H9 (cell line): Measurements from ENCODE around the gene ZNF200. TPM values are rescaled to one million over a fixed set of nuclear protein-coding genes. Genes with fewer than 3 reads are reported as not detected.
"Not testable (repeated sequence)": the region's sequence is repeated elsewhere in the genome, so short reads cannot be mapped to it uniquely, and the experiment has no call there.

Source experiments
- DNase-seq: peaks from one replicate; pipeline ENCODE4 v3.0.0-alpha.2; 2017
- H2AFZ ChIP-seq: one replicate; pipeline ENCODE4 v1.6.1; 2013; ENCODE audit warnings: mild to moderate bottlenecking, low read length, control low read depth, moderate library complexity
- H2AK5ac ChIP-seq: 2 replicates; pipeline ENCODE4 v1.6.1; 2013; ENCODE audit warnings: low read length, control low read depth, mixed read lengths; ENCODE audit not compliant: insufficient read length
- H2BK120ac ChIP-seq: one replicate; pipeline ENCODE4 v1.6.1; 2013; ENCODE audit warnings: low read depth, mild to moderate bottlenecking, low read length, control low read depth, inconsistent platforms; ENCODE audit not compliant: poor library complexity, severe bottlenecking
- H2BK12ac ChIP-seq: 2 replicates; pipeline ENCODE4 v1.6.1; 2013; ENCODE audit warnings: low read length, control low read depth, mixed read lengths, low read depth; ENCODE audit not compliant: insufficient read length
- H2BK15ac ChIP-seq: 2 replicates; pipeline ENCODE4 v1.6.1; 2013; ENCODE audit warnings: low read depth, low read length, control low read depth
- H2BK20ac ChIP-seq: one replicate; pipeline ENCODE4 v1.6.1; 2013; ENCODE audit warnings: low read depth, mild to moderate bottlenecking, low read length, control low read depth, inconsistent platforms; ENCODE audit not compliant: poor library complexity, severe bottlenecking
- H2BK5ac ChIP-seq: 2 replicates; pipeline ENCODE4 v1.6.1; 2013; ENCODE audit warnings: low read length, control low read depth, mixed read lengths; ENCODE audit not compliant: insufficient read length
- H3K14ac ChIP-seq: 2 replicates; pipeline ENCODE4 v1.6.1; 2013; ENCODE audit warnings: low read length, control low read depth; ENCODE audit not compliant: insufficient read depth
- H3K18ac ChIP-seq: 2 replicates; pipeline ENCODE4 v1.6.1; 2013; ENCODE audit warnings: low read depth, mild to moderate bottlenecking, mixed read lengths, low read length, control low read depth; ENCODE audit not compliant: insufficient read length
- H3K23ac ChIP-seq: 2 replicates; pipeline ENCODE4 v1.6.1; 2013; ENCODE audit warnings: low read length, control low read depth, mixed read lengths, low read depth; ENCODE audit not compliant: insufficient read length
- H3K23me2 ChIP-seq: 2 replicates; pipeline ENCODE4 v1.6.1; 2013; ENCODE audit warnings: low read depth, mild to moderate bottlenecking, mixed read lengths, low read length, control low read depth; ENCODE audit not compliant: insufficient read length, poor library complexity, severe bottlenecking
- H3K27ac ChIP-seq: 2 replicates; pipeline ENCODE4 v1.5.1; 2013; ENCODE audit warnings: low read length, control low read depth, mixed read lengths, low read depth; ENCODE audit not compliant: insufficient read length
- H3K27me3 ChIP-seq: 2 replicates; pipeline ENCODE4 v1.6.1; 2013; ENCODE audit warnings: low read length, control low read depth, inconsistent platforms; ENCODE audit not compliant: insufficient read depth
- H3K4ac ChIP-seq: 2 replicates; pipeline ENCODE4 v1.6.1; 2013; ENCODE audit warnings: low read depth, mild to moderate bottlenecking, control low read depth, inconsistent platforms, low read length, moderate library complexity
- H3K4me1 ChIP-seq: 2 replicates; pipeline ENCODE4 v1.6.1; 2013; ENCODE audit warnings: low read length, control low read depth, inconsistent platforms; ENCODE audit not compliant: insufficient read depth
- H3K4me2 ChIP-seq: 2 replicates; pipeline ENCODE4 v1.6.1; 2013; ENCODE audit warnings: low read length, control low read depth, mixed read lengths; ENCODE audit not compliant: insufficient read length, insufficient read depth
- H3K56ac ChIP-seq: 2 replicates; pipeline ENCODE4 v1.6.1; 2013; ENCODE audit warnings: low read depth, mild to moderate bottlenecking, mixed read lengths, low read length, control low read depth; ENCODE audit not compliant: insufficient read length
- H3K79me1 ChIP-seq: 2 replicates; pipeline ENCODE4 v1.6.1; 2013; ENCODE audit warnings: low read depth, mild to moderate bottlenecking, moderate library complexity, low read length, control low read depth, inconsistent platforms; ENCODE audit not compliant: insufficient read depth, poor library complexity, severe bottlenecking
- H3K79me2 ChIP-seq: 2 replicates; pipeline ENCODE4 v1.6.1; 2013; ENCODE audit warnings: low read length, control low read depth, inconsistent platforms; ENCODE audit not compliant: insufficient read depth
- H3K9ac ChIP-seq: 2 replicates; pipeline ENCODE4 v1.6.1; 2013; ENCODE audit warnings: low read length, control low read depth, mixed read lengths; ENCODE audit not compliant: insufficient read length; ENCODE audit errors: extremely low read depth
- H3K9me3 ChIP-seq: one replicate; pipeline ENCODE4 v1.6.1; 2013; ENCODE audit warnings: low read depth, low read length, inconsistent platforms; ENCODE audit not compliant: control insufficient read depth
- H3T11ph ChIP-seq: one replicate; pipeline ENCODE4 v1.6.1; 2013; ENCODE audit warnings: mild to moderate bottlenecking, low read length, control low read depth, inconsistent platforms
- H4K20me1 ChIP-seq: one replicate; pipeline ENCODE4 v1.6.1; 2013; ENCODE audit not compliant: control insufficient read depth, insufficient read length, insufficient read depth
- H4K5ac ChIP-seq: 2 replicates; pipeline ENCODE4 v1.6.1; 2013; ENCODE audit warnings: low read depth, mild to moderate bottlenecking, mixed read lengths, low read length, control low read depth; ENCODE audit not compliant: insufficient read length
- H4K8ac ChIP-seq: replicated peaks from 2 replicates; pipeline ENCODE4 v1.6.1; 2013; ENCODE audit warnings: low read length, control low read depth, mixed read lengths, low read depth; ENCODE audit not compliant: insufficient read length
- H4K91ac ChIP-seq: 2 replicates; pipeline ENCODE4 v1.6.1; 2013; ENCODE audit warnings: low read depth, mild to moderate bottlenecking, moderate library complexity, mixed read lengths, low read length, control low read depth; ENCODE audit not compliant: insufficient read length
- H3K27ac Mint-ChIP-seq, 3 experiments: 2 replicates in 2 of 3; 3 replicates in 1 of 3; pipeline ENCODE4 v1.8.0; 2020 to 2021; ENCODE audit warnings: mixed read lengths in 3 of 3, mild to moderate bottlenecking in 1 of 3, moderate library complexity in 1 of 3
- H3K27me3 Mint-ChIP-seq: 2 replicates; pipeline ENCODE4 v1.8.0; 2021; ENCODE audit warnings: low read depth, mild to moderate bottlenecking, moderate library complexity, mixed read lengths
- H3K36me3 Mint-ChIP-seq, 3 experiments: 2 replicates in 2 of 3; 3 replicates in 1 of 3; pipeline ENCODE4 v1.8.0; 2020 to 2021; ENCODE audit warnings: low read depth in 3 of 3, mixed read lengths in 3 of 3; ENCODE audit not compliant: insufficient read depth in 1 of 3
- H3K4me1 Mint-ChIP-seq, 2 experiments: 2 replicates each; pipeline ENCODE4 v1.8.0; 2020; ENCODE audit warnings: mixed read lengths in 2 of 2
- H3K4me3 Mint-ChIP-seq, 2 experiments: 2 replicates in 1 of 2; 3 replicates in 1 of 2; pipeline ENCODE4 v1.8.0; 2020 to 2021; ENCODE audit warnings: mild to moderate bottlenecking in 2 of 2, mixed read lengths in 2 of 2, moderate library complexity in 1 of 2
- H3K9me3 Mint-ChIP-seq, 2 experiments: 2 replicates in 1 of 2; 3 replicates in 1 of 2; pipeline ENCODE4 v1.8.0; 2020; ENCODE audit warnings: mild to moderate bottlenecking in 2 of 2, mixed read lengths in 2 of 2, moderate library complexity in 1 of 2
- CTCF ChIP-seq: fragments of 200-600 bp; sonication (generic); conservative IDR thresholded peaks from 3 replicates; pipeline ENCODE4 v1.8.0; 2021; ENCODE audit warnings: antibody characterized with exemption, mild to moderate bottlenecking
- WGBS: extraction: QIAGEN DNeasy Blood & Tissue Kit; methylation state at CpG from one replicate; pipeline ENCODE4 v1.1.7; 2013; ENCODE audit warnings: missing lambda C conversion rate, low lambda C conversion rate, mixed read lengths; ENCODE audit not compliant: insufficient read length; ENCODE audit errors: extremely low coverage; 5-methylcytosine and 5-hydroxymethylcytosine counted together
- total RNA-seq: library from RNA; stranded (reverse); gene quantifications from 2 replicates; pipeline ENCODE4 v1.2.1, GENCODE V29; 2021

ZNF200 gene
- total RNA-seq, 1 experiment from 2014 or later, result 14.9 TPM

- Histone ChIP-seq H4K8ac (no peak overlapping the region), H4K5ac (no peak overlapping the region), H4K91ac (no peak overlapping the region), H3K23ac (no peak overlapping the region), H3K79me2 (no peaks in the 10 kb centered on the region), H2BK15ac (no peak overlapping the region), H2AFZ (no peak overlapping the region), H3K9ac (no peak overlapping the region), H3K4ac (no peak overlapping the region), H3K27me3 (no peaks in the 10 kb centered on the region), H2BK12ac (no peak overlapping the region), H4K20me1 (no peaks in the 10 kb centered on the region), H3T11ph (no peak overlapping the region), H3K79me1 (no peaks in the 10 kb centered on the region), H3K9me3 (no peaks in the 10 kb centered on the region), H3K14ac (no peak overlapping the region), H3K4me1 (no peaks in the 10 kb centered on the region), H3K23me2 (no peaks in the 10 kb centered on the region), H3K27ac (no peak overlapping the region), H2BK5ac (no peak overlapping the region), H2AK5ac (no peak overlapping the region), H2BK20ac (no peak overlapping the region), H3K56ac (no peak overlapping the region), H3K4me2 (no peak overlapping the region), H2BK120ac (no peak overlapping the region), H3K18ac (no peak overlapping the region)
- peaks cover 52% of the 10 kb centered on the region for H3K27me3 Mint-ChIP-seq
- no peaks in the 10 kb centered on the region for H3K4me1 Mint-ChIP-seq
- no peaks in the 10 kb centered on the region for H3K36me3 Mint-ChIP-seq
- DNase-seq, result no peak
- peaks cover 6 to 8% of the 10 kb centered on the region in 2 experiments; a peak in 4 of 5 replicates for H3K9me3 Mint-ChIP-seq
- H3K27ac Mint-ChIP-seq, result no peak overlapping the region
- no peak for TF ChIP-seq CTCF
- no CpG with 5 or more reads among the region's 13 CpGs for WGBS
- no peak overlapping the region; a peak in 1 of 5 replicates for H3K4me3 Mint-ChIP-seq
Observed at GRCh38 chr16:3198334-3199072, 36.5 kb downstream of the ZNF200 start.

- not testable (repeated sequence) for H2BK15ac ChIP-seq, H3K18ac ChIP-seq, H4K8ac ChIP-seq, H4K91ac ChIP-seq, H3K14ac ChIP-seq, H3K4me2 ChIP-seq, H2BK5ac ChIP-seq, H3K27ac Mint-ChIP-seq, H2BK20ac ChIP-seq, H3K36me3 Mint-ChIP-seq, H3K9ac ChIP-seq, H3K4me1 ChIP-seq, H4K20me1 ChIP-seq, H3K9me3 ChIP-seq, H3K23me2 ChIP-seq, H3K79me1 ChIP-seq, H2AK5ac ChIP-seq, H3K4me3 Mint-ChIP-seq, H3K27me3 ChIP-seq, H3T11ph ChIP-seq, H3K79me2 ChIP-seq, H3K27ac ChIP-seq, H3K56ac ChIP-seq, H2BK12ac ChIP-seq, H2AFZ ChIP-seq, H3K4me1 Mint-ChIP-seq, H3K23ac ChIP-seq, H3K4ac ChIP-seq, H4K5ac ChIP-seq, H3K9me3 Mint-ChIP-seq, H2BK120ac ChIP-seq, DNase-seq
- peaks cover 51% of the 10 kb centered on the region for H3K27me3 Mint-ChIP-seq
- WGBS, result no CpG with 5 or more reads among the region's 3 CpGs
Observed at GRCh38 chr16:3197694-3198333, 37.1 kb downstream of the ZNF200 start.
